ENCODE results near the gene SPOCK1.

The SPOCK1 gene

GRCh38 chr5:137357436-137357835 lies 141.7 kb downstream of the SPOCK1 start:
- TF ChIP-seq, protein P1, sequence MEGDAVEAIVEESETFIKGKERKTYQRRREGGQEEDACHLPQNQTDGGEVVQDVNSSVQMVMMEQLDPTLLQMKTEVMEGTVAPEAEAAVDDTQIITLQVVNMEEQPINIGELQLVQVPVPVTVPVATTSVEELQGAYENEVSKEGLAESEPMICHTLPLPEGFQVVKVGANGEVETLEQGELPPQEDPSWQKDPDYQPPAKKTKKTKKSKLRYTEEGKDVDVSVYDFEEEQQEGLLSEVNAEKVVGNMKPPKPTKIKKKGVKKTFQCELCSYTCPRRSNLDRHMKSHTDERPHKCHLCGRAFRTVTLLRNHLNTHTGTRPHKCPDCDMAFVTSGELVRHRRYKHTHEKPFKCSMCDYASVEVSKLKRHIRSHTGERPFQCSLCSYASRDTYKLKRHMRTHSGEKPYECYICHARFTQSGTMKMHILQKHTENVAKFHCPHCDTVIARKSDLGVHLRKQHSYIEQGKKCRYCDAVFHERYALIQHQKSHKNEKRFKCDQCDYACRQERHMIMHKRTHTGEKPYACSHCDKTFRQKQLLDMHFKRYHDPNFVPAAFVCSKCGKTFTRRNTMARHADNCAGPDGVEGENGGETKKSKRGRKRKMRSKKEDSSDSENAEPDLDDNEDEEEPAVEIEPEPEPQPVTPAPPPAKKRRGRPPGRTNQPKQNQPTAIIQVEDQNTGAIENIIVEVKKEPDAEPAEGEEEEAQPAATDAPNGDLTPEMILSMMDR (IDR thresholded peaks at IDR 0.05), result no peak
- DNase-seq (ENCODE audit: low spot score), result no peak
- Histone ChIP-seq H3K4me3 (no peak overlapping the region), H3K27ac (no peak overlapping the region)

DNA sequence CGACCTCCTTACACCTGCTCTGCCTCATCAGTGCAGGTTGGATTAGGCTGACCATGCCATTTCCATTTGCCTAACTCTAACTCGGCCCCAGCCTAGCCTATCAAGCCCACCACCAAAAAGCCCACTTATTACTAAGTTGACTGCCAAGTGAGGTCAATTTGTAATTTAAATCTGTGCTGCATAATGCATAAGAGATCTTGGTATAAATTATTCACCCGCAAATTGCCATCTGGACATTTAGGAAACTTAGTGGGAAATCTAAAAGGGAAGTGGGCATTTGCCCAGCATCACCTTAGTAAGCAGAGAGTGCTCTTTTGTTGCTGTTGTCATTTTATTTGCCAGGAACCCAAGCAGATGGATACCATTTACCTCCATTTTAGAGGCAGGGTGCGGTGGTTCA lies 143.0 kb downstream of the SPOCK1 start:
- no peak for DNase-seq (ENCODE audit: low spot score)
- no peak overlapping the region for H3K4me3 ChIP-seq
- TF ChIP-seq, protein P1 (IDR thresholded peaks at IDR 0.05), result no peak

GRCh38 chr5:137355708-137356107 lies 143.4 kb downstream of the SPOCK1 start:
- TF ChIP-seq, protein P1 (IDR thresholded peaks at IDR 0.05), result no peak
- Histone ChIP-seq H3K4me3 (no peak overlapping the region), H3K27ac (no peak overlapping the region)
- DNase-seq (ENCODE audit: low spot score), result no peak

More for the DNA sequence above, 143.0 kb downstream of the SPOCK1 start:
- H3K27ac ChIP-seq, result no peak overlapping the region

GRCh38 chr5:137352095-137352494 lies 147.0 kb downstream of the SPOCK1 start:
- H3K27ac ChIP-seq, result no peak overlapping the region
- no peak for DNase-seq (ENCODE audit: low spot score)

DNA sequence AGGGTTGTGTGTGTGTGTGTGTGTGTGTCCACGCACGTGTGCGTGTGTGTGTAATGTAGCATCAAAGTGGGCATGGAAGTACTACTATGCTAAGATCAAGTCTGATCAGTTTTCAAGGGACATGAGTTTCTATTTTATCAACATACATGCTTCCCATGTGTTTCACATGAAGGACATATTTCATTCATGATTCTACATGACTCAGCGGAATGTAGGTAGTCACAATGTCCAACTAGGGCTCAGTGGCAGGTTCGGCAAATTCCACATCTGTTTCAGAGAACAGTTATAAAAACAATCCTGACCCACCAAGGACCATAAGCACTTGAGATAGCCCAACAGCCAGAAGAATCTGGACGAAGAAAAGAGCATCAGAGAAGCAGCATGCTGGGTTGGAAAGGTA lies 148.3 kb downstream of the SPOCK1 start:
- Histone ChIP-seq H3K4me3 (no peak overlapping the region), H3K27ac (no peak overlapping the region)
- TF ChIP-seq, protein P1 (IDR thresholded peaks at IDR 0.05), result no peak
- no peak for DNase-seq (ENCODE audit: low spot score)

More at GRCh38 chr5:137352095-137352494, 147.0 kb downstream of the SPOCK1 start:
- TF ChIP-seq, protein P1 (IDR thresholded peaks at IDR 0.05), result no peak
- H3K4me3 ChIP-seq, result no peak overlapping the region

- H3K27ac ChIP-seq, result no peak overlapping the region
- no peak for DNase-seq (ENCODE audit: low spot score)
- TF ChIP-seq, protein P1 (IDR thresholded peaks at IDR 0.05), result no peak
- H3K4me3 ChIP-seq, result no peak overlapping the region
Measured at GRCh38 chr5:137348759-137349158, 150.4 kb downstream of the SPOCK1 start.

GRCh38 chr5:137347865-137348264 lies 151.3 kb downstream of the SPOCK1 start:
- H3K27ac ChIP-seq, result no peak overlapping the region
- no peak for DNase-seq (ENCODE audit: low spot score)
- TF ChIP-seq, protein P1 (IDR thresholded peaks at IDR 0.05), result no peak
- no peak overlapping the region for H3K4me3 ChIP-seq
